K562 (cell line): Measurements from ENCODE around the gene SIRT3. TPM values are rescaled to one million over a fixed set of nuclear protein-coding genes. Genes with fewer than 3 reads are reported as not detected.

Experiments used
- ELF2 ChIP-seq: fragments of 250-450 bp; sonication (Bioruptor Pico); IDR thresholded peaks from 2 replicates; pipeline ENCODE4 v1.5.0; 2021; ENCODE audit warnings: mild to moderate bottlenecking
- ERF ChIP-seq: fragments of 450-650 bp; formaldehyde crosslinking; IDR thresholded peaks from 2 replicates; pipeline ENCODE4 v1.4.0; 2020; ENCODE audit warnings: mild to moderate bottlenecking, mixed read lengths
- KDM5B ChIP-seq: fragments of 200-600 bp; sonication (generic); IDR thresholded peaks from 2 replicates; pipeline ENCODE4 v1.6.1; 2012; ENCODE audit warnings: low read depth, mild to moderate bottlenecking, moderate library complexity, low read length, control low read depth, inconsistent platforms; ENCODE audit not compliant: insufficient replicate concordance
- NR3C1 ChIP-seq: sonication (generic); formaldehyde crosslinking; IDR thresholded peaks from 2 replicates; pipeline ENCODE4 v1.8.1; 2022; ENCODE audit warnings: missing genetic modification reagents
- RBM39 ChIP-seq: fragments of 200-400 bp; formaldehyde crosslinking; optimal IDR thresholded peaks from 2 replicates; pipeline ENCODE3; 2018; ENCODE audit warnings: low read depth, low read length
- XRCC5 ChIP-seq: fragments of 200-400 bp; formaldehyde crosslinking; IDR thresholded peaks from 2 replicates; pipeline ENCODE4 v1.6.1; 2017; ENCODE audit warnings: low read depth, mild to moderate bottlenecking, low read length
- ZNF354B ChIP-seq: fragments of 250-450 bp; sonication (Bioruptor Pico); IDR thresholded peaks from 2 replicates; pipeline ENCODE4 v1.4.0; 2020
- ZNF561 ChIP-seq: fragments of 450-650 bp; formaldehyde crosslinking; conservative IDR thresholded peaks from 2 replicates; pipeline ENCODE4 v1.4.0; 2020; ENCODE audit warnings: mild to moderate bottlenecking, moderate library complexity
- ZNF644 ChIP-seq: fragments of 200-800 bp; sonication (Bioruptor generic); IDR thresholded peaks from 2 replicates; pipeline ENCODE4 v1.6.1; 2016; ENCODE audit warnings: low read depth, missing genetic modification characterization, missing compliant biosample characterization
- polyA plus RNA-seq, 8 experiments: library from polyadenylated mRNA; depleted of rRNA in 4 of 8; stranded (reverse) in 5 of 8; unstranded in 3 of 8; fragments of >200 nt; fragmentation: Nextera tagmentation in 2 of 8; fragmentation: Illumina TruSeq in 1 of 8; extraction: Ambion mirVana in 2 of 8; extraction: Trizol in 1 of 8; gene quantifications; 2 replicates each; pipeline versions ENCODE4 v1.2.1 to v1.2.3, GENCODE V29; 2011 to 2014; ENCODE audit warnings: inconsistent platforms in 1 of 8, missing spikeins in 1 of 8
- total RNA-seq, 7 experiments: library from RNA; depleted of rRNA in 6 of 7; stranded (reverse); fragments of >200 nt in 6 of 7; fragmentation: Illumina TruSeq in 2 of 7; extraction: Trizol in 2 of 7; gene quantifications; 2 replicates each; pipeline versions ENCODE4 v1.2.1 to v1.2.3, GENCODE V29; 2011 to 2021; ENCODE audit warnings: low replicate concordance in 1 of 7
- TF ChIP-seq, protein P1 (sequence below): fragments of 450-650 bp; formaldehyde crosslinking; IDR thresholded peaks from 2 replicates; pipeline ENCODE4 v1.4.0; 2020; ENCODE audit warnings: mild to moderate bottlenecking, mixed read lengths
- TF ChIP-seq, protein P2 (sequence below): fragments of 450-650 bp; conservative IDR thresholded peaks from 2 replicates; pipeline ENCODE4 v1.6.1; 2016; ENCODE audit warnings: missing genetic modification characterization, low read depth, mild to moderate bottlenecking, control low read depth, missing compliant biosample characterization
- TF ChIP-seq, protein P3 (sequence below): IDR thresholded peaks from 2 replicates; pipeline ENCODE4 v1.6.1; 2012; ENCODE audit warnings: low read depth, low read length, improper control_type of control experiment, borderline replicate concordance
- TF ChIP-seq, protein P4 (sequence below): fragments of 250-450 bp; sonication (Bioruptor Pico); IDR thresholded peaks from 2 replicates; pipeline ENCODE4 v1.4.0; 2020; ENCODE audit warnings: mild to moderate bottlenecking
- TF ChIP-seq, protein P5 (sequence below): sonication (generic); formaldehyde crosslinking; IDR thresholded peaks from 2 replicates; pipeline ENCODE4 v1.5.0; 2020; ENCODE audit warnings: missing genetic modification reagents
- TF ChIP-seq, protein P6 (sequence below): fragments of 200-400 bp; formaldehyde crosslinking; IDR thresholded peaks from 2 replicates; pipeline ENCODE4 v1.6.1; 2017; ENCODE audit warnings: mild to moderate bottlenecking, low read depth, low read length, moderate library complexity

The SIRT3 gene
- total and polyA plus RNA-seq, 9 of the 15 experiments (the other 6 are each of a cell fraction or from before 2014, with no cell fraction given): 1.9 to 27.5 (median 14.5) TPM

DNA sequence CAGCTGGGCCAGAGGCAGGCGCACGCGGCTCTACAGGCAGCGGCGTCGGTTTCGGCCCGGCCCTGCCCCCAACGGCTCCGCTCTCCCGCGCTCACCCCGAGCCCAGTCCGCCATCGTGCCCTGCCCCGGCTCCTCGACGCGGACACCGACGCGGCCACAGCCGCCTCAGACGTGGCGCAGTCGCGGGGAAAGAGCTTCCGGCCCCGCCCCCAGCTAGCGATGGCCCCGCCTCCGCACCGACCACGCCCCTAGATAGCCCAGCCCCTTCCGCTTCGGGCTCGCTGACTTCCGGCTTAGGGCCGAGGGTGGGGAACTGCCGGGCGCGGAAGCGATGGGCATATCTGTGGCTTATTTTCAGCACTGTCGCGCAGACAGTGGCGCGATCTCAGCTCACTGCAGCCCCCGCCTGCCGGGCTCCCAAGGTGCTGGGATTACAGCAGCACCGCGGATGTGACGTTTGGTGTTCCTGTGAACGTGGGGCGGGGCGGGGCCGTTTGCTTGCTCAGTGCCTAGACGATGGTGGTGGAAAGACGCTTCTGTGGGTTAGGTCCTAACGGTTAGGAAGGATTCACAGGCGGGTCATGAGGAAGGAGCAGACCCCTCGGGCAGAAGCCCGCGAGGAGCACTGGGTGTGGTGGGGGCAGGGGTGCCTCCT is 28.8 kb downstream of the SIRT3 start, which contains the start of the genes BET1L and RIC8A (continued):
- TF ChIP-seq, protein P1, sequence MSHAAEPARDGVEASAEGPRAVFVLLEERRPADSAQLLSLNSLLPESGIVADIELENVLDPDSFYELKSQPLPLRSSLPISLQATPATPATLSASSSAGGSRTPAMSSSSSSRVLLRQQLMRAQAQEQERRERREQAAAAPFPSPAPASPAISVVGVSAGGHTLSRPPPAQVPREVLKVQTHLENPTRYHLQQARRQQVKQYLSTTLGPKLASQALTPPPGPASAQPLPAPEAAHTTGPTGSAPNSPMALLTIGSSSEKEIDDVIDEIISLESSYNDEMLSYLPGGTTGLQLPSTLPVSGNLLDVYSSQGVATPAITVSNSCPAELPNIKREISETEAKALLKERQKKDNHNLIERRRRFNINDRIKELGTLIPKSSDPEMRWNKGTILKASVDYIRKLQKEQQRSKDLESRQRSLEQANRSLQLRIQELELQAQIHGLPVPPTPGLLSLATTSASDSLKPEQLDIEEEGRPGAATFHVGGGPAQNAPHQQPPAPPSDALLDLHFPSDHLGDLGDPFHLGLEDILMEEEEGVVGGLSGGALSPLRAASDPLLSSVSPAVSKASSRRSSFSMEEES (CRISPR knock-in tag): no peak
- TF ChIP-seq, protein P2, sequence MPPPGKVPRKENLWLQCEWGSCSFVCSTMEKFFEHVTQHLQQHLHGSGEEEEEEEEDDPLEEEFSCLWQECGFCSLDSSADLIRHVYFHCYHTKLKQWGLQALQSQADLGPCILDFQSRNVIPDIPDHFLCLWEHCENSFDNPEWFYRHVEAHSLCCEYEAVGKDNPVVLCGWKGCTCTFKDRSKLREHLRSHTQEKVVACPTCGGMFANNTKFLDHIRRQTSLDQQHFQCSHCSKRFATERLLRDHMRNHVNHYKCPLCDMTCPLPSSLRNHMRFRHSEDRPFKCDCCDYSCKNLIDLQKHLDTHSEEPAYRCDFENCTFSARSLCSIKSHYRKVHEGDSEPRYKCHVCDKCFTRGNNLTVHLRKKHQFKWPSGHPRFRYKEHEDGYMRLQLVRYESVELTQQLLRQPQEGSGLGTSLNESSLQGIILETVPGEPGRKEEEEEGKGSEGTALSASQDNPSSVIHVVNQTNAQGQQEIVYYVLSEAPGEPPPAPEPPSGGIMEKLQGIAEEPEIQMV: no peak
- TF ChIP-seq, protein P3, sequence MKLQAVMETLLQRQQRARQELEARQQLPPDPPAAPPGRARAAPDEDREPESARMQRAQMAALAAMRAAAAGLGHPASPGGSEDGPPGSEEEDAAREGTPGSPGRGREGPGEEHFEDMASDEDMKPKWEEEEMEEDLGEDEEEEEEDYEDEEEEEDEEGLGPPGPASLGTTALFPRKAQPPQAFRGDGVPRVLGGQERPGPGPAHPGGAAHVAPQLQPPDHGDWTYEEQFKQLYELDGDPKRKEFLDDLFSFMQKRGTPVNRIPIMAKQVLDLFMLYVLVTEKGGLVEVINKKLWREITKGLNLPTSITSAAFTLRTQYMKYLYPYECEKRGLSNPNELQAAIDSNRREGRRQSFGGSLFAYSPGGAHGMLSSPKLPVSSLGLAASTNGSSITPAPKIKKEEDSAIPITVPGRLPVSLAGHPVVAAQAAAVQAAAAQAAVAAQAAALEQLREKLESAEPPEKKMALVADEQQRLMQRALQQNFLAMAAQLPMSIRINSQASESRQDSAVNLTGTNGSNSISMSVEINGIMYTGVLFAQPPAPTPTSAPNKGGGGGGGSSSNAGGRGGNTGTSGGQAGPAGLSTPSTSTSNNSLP: no peak
- TF ChIP-seq XRCC5 (peak; percentile 75; the same call in 1 of the 2 replicates), RBM39 (no peak), ZNF561 (CRISPR knock-in tag) (no peak), ELF2 (peak; percentile 77), ZNF644 (tag) (no peak), ERF (CRISPR knock-in tag) (no peak), NR3C1 (CRISPR knock-in tag) (no peak), ZNF354B (CRISPR knock-in tag) (no peak), KDM5B (peak; percentile 86)
- TF ChIP-seq, protein P4, sequence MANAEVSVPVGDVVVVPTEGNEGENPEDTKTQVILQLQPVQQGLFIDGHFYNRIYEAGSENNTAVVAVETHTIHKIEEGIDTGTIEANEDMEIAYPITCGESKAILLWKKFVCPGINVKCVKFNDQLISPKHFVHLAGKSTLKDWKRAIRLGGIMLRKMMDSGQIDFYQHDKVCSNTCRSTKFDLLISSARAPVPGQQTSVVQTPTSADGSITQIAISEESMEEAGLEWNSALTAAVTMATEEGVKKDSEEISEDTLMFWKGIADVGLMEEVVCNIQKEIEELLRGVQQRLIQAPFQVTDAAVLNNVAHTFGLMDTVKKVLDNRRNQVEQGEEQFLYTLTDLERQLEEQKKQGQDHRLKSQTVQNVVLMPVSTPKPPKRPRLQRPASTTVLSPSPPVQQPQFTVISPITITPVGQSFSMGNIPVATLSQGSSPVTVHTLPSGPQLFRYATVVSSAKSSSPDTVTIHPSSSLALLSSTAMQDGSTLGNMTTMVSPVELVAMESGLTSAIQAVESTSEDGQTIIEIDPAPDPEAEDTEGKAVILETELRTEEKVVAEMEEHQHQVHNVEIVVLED (CRISPR knock-in tag): no peak
- TF ChIP-seq, protein P5, sequence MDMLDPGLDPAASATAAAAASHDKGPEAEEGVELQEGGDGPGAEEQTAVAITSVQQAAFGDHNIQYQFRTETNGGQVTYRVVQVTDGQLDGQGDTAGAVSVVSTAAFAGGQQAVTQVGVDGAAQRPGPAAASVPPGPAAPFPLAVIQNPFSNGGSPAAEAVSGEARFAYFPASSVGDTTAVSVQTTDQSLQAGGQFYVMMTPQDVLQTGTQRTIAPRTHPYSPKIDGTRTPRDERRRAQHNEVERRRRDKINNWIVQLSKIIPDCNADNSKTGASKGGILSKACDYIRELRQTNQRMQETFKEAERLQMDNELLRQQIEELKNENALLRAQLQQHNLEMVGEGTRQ (CRISPR knock-in tag): no peak
- TF ChIP-seq, protein P6, sequence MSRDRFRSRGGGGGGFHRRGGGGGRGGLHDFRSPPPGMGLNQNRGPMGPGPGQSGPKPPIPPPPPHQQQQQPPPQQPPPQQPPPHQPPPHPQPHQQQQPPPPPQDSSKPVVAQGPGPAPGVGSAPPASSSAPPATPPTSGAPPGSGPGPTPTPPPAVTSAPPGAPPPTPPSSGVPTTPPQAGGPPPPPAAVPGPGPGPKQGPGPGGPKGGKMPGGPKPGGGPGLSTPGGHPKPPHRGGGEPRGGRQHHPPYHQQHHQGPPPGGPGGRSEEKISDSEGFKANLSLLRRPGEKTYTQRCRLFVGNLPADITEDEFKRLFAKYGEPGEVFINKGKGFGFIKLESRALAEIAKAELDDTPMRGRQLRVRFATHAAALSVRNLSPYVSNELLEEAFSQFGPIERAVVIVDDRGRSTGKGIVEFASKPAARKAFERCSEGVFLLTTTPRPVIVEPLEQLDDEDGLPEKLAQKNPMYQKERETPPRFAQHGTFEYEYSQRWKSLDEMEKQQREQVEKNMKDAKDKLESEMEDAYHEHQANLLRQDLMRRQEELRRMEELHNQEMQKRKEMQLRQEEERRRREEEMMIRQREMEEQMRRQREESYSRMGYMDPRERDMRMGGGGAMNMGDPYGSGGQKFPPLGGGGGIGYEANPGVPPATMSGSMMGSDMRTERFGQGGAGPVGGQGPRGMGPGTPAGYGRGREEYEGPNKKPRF: no peak
